GM12878 (cell line): ENCODE data around the gene ZNF628.

Experiments
- CHD4 ChIP-seq: fragments of 200-600 bp; sonication (generic); IDR thresholded peaks from 2 replicates; pipeline ENCODE4 v1.6.1; 2016; ENCODE audit warnings: mild to moderate bottlenecking
- DPF2 ChIP-seq: fragments of 450-650 bp; IDR thresholded peaks from 2 replicates; pipeline ENCODE4 v1.6.1; 2017; ENCODE audit warnings: mild to moderate bottlenecking
- EP300 ChIP-seq, 2 experiments: fragments of 150-350 bp in 1 of 2; IDR thresholded peaks; 2 replicates each; pipeline ENCODE4 v1.6.1; 2011 to 2012; ENCODE audit warnings: low read depth in 2 of 2, low read length in 2 of 2, borderline replicate concordance in 1 of 2, improper control_type of control experiment in 1 of 2, inconsistent platforms in 1 of 2; ENCODE audit not compliant: control insufficient read depth in 1 of 2
- HCFC1 ChIP-seq: fragments of 150-350 bp; IDR thresholded peaks from 2 replicates; pipeline ENCODE4 v1.6.1; 2014; ENCODE audit warnings: low read length
- HDAC6 ChIP-seq: fragments of 200-600 bp; sonication (generic); IDR thresholded peaks from one replicate; pipeline ENCODE4 v1.8.0; 2017; ENCODE audit warnings: antibody characterized with exemption; ENCODE audit not compliant: unreplicated experiment
- SPI1 ChIP-seq: IDR thresholded peaks from 2 replicates; pipeline ENCODE4 v1.6.1; 2011; ENCODE audit warnings: low read depth, mild to moderate bottlenecking, low read length, moderate library complexity, borderline replicate concordance; ENCODE audit not compliant: insufficient read depth
- YY1 ChIP-seq: IDR thresholded peaks from 2 replicates; pipeline ENCODE4 v1.6.1; 2011; ENCODE audit warnings: low read depth, mild to moderate bottlenecking, low read length
- TF ChIP-seq, protein P1 (sequence below): IDR thresholded peaks from 2 replicates; pipeline ENCODE4 v1.6.1; 2012; ENCODE audit warnings: mild to moderate bottlenecking, low read depth, low read length
- TF ChIP-seq, protein P2 (sequence below), 3 experiments: IDR thresholded peaks in 2 of 3; conservative IDR thresholded peaks in 1 of 3; 2 replicates each; pipeline ENCODE4 v1.5.1; 2011; ENCODE audit warnings: low read depth in 3 of 3, low read length in 3 of 3, mild to moderate bottlenecking in 3 of 3, control low read depth in 2 of 3, moderate library complexity in 2 of 3, inconsistent platforms in 1 of 3, mixed read lengths in 1 of 3; ENCODE audit not compliant: control insufficient read depth in 2 of 3, insufficient read depth in 1 of 3; ENCODE audit errors: extremely low read depth in 1 of 3
- TF ChIP-seq, protein P3 (sequence below): IDR thresholded peaks from 2 replicates; pipeline ENCODE4 v1.6.1; 2012; ENCODE audit warnings: low read depth, low read length, improper control_type of control experiment

DNA sequence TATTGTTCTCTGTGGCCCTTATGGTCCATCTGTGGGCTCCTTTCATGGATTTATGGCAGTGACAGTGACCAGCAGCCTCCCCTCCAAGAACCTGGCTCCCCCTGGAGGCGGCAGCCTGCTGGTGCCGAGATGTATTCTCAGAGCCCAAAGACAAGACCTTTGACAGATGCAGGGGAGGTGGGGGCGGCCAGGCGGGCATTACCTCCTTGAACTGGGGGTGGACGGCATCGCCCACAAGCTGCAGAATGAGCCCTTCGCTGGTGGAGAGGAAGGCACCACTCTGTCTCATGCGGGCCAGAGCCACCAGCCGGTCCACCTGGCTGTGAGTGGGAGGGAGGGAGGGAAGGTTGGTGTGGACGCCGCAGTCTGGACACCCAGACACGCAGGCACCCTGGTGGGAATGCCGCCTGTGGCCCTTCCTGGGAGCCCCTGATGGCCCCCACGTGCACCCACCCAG, 21.6 kb upstream of the ZNF628 start:
- no peak for TF ChIP-seq CHD4
- TF ChIP-seq, protein P1, sequence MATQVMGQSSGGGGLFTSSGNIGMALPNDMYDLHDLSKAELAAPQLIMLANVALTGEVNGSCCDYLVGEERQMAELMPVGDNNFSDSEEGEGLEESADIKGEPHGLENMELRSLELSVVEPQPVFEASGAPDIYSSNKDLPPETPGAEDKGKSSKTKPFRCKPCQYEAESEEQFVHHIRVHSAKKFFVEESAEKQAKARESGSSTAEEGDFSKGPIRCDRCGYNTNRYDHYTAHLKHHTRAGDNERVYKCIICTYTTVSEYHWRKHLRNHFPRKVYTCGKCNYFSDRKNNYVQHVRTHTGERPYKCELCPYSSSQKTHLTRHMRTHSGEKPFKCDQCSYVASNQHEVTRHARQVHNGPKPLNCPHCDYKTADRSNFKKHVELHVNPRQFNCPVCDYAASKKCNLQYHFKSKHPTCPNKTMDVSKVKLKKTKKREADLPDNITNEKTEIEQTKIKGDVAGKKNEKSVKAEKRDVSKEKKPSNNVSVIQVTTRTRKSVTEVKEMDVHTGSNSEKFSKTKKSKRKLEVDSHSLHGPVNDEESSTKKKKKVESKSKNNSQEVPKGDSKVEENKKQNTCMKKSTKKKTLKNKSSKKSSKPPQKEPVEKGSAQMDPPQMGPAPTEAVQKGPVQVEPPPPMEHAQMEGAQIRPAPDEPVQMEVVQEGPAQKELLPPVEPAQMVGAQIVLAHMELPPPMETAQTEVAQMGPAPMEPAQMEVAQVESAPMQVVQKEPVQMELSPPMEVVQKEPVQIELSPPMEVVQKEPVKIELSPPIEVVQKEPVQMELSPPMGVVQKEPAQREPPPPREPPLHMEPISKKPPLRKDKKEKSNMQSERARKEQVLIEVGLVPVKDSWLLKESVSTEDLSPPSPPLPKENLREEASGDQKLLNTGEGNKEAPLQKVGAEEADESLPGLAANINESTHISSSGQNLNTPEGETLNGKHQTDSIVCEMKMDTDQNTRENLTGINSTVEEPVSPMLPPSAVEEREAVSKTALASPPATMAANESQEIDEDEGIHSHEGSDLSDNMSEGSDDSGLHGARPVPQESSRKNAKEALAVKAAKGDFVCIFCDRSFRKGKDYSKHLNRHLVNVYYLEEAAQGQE = no peak
- TF ChIP-seq, protein P2, sequence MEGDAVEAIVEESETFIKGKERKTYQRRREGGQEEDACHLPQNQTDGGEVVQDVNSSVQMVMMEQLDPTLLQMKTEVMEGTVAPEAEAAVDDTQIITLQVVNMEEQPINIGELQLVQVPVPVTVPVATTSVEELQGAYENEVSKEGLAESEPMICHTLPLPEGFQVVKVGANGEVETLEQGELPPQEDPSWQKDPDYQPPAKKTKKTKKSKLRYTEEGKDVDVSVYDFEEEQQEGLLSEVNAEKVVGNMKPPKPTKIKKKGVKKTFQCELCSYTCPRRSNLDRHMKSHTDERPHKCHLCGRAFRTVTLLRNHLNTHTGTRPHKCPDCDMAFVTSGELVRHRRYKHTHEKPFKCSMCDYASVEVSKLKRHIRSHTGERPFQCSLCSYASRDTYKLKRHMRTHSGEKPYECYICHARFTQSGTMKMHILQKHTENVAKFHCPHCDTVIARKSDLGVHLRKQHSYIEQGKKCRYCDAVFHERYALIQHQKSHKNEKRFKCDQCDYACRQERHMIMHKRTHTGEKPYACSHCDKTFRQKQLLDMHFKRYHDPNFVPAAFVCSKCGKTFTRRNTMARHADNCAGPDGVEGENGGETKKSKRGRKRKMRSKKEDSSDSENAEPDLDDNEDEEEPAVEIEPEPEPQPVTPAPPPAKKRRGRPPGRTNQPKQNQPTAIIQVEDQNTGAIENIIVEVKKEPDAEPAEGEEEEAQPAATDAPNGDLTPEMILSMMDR (IDR thresholded peaks at IDR 0.05 in 2 of 3, conservative IDR thresholded peaks at IDR 0.05 in 1 of 3; ENCODE audit: control insufficient read depth in 2 of 3, extremely low read depth in 1 of 3, insufficient read depth in 1 of 3, low read depth in 3 of 3, low read length in 3 of 3) = peak; percentile 56 to 70 (median 63)
- TF ChIP-seq, protein P3, sequence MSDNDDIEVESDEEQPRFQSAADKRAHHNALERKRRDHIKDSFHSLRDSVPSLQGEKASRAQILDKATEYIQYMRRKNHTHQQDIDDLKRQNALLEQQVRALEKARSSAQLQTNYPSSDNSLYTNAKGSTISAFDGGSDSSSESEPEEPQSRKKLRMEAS = no peak
- TF ChIP-seq HCFC1 = no peak
- no peak for TF ChIP-seq YY1
- no peak for TF ChIP-seq EP300 (IDR thresholded peaks at IDR 0.05; ENCODE audit: borderline replicate concordance in 1 of 2, control insufficient read depth in 1 of 2, low read depth in 2 of 2, low read length in 2 of 2)
- TF ChIP-seq DPF2 = no peak
- TF ChIP-seq HDAC6 = no peak
- TF ChIP-seq SPI1 = no peak
